8988T (cell line): ENCODE results near the gene CNDP1.

Experiments
- DNase-seq: peaks from one replicate; pipeline ENCODE4 v3.0.0; 2011

CNDP1 gene

GRCh38 chr18:74507097-74507881 is 27.0 kb upstream of the CNDP1 start:
- no peak for DNase-seq

GRCh38 chr18:74507927-74508326 is 26.4 kb upstream of the CNDP1 start:
- DNase-seq = no peak

GRCh38 chr18:74508366-74508765 is 25.9 kb upstream of the CNDP1 start:
- DNase-seq = no peak

GRCh38 chr18:74508821-74509225 is 25.5 kb upstream of the CNDP1 start:
- no peak for DNase-seq

- DNase-seq = no peak
These were observed 24.2 kb upstream of the CNDP1 start for GRCh38 chr18:74509856-74510769.

GRCh38 chr18:74510770-74511095 is 23.6 kb upstream of the CNDP1 start:
- DNase-seq = no peak

GRCh38 chr18:74511823-74512222 is 22.5 kb upstream of the CNDP1 start:
- DNase-seq = no peak

GRCh38 chr18:74512321-74513053 is 21.8 kb upstream of the CNDP1 start:
- no peak for DNase-seq

- no peak for DNase-seq
These were observed 21.0 kb upstream of the CNDP1 start for GRCh38 chr18:74513149-74513882.

GRCh38 chr18:74513883-74514205 is 20.5 kb upstream of the CNDP1 start:
- no peak for DNase-seq

GRCh38 chr18:74514860-74515495 is 19.3 kb upstream of the CNDP1 start:
- no peak for DNase-seq

- no peak for DNase-seq
These were observed 18.6 kb upstream of the CNDP1 start for GRCh38 chr18:74515620-74516231.

- DNase-seq = no peak
These were observed 17.7 kb upstream of the CNDP1 start for GRCh38 chr18:74516271-74517235.

- no peak for DNase-seq
These were observed 17.1 kb upstream of the CNDP1 start for GRCh38 chr18:74517236-74517630.

- no peak for DNase-seq
These were observed 15.6 kb upstream of the CNDP1 start for GRCh38 chr18:74518456-74519295.

GRCh38 chr18:74519320-74520095 is 14.8 kb upstream of the CNDP1 start:
- DNase-seq = no peak

GRCh38 chr18:74520096-74520833 is 14.0 kb upstream of the CNDP1 start:
- DNase-seq = no peak

GRCh38 chr18:74521068-74521725 is 13.1 kb upstream of the CNDP1 start:
- DNase-seq = no peak
